Liver (tissue), 3 donors: Measurements from ENCODE around the gene ITIH4.

Experiments
- FOXA1 ChIP-seq: IDR thresholded peaks from 2 replicates; pipeline ENCODE4 v1.6.1; 2016; ENCODE audit warnings: antibody characterized with exemption
- HNF4A ChIP-seq, 2 donors: conservative IDR thresholded peaks; 2 replicates each; pipeline ENCODE4 v1.6.1; 2016; ENCODE audit warnings: antibody characterized with exemption in 2 of 2, mild to moderate bottlenecking in 2 of 2
- JUND ChIP-seq, 2 donors: IDR thresholded peaks; 2 replicates each; pipeline ENCODE4 v1.6.1; 2016; ENCODE audit warnings: antibody characterized with exemption in 2 of 2
- NR2F2 ChIP-seq: IDR thresholded peaks from 2 replicates; pipeline ENCODE4 v1.6.1; 2016; ENCODE audit warnings: antibody characterized with exemption
- RAD21 ChIP-seq, 2 donors: IDR thresholded peaks; 2 replicates each; pipeline ENCODE4 v1.6.1; 2016; ENCODE audit warnings: antibody characterized with exemption in 2 of 2, mild to moderate bottlenecking in 2 of 2
- RXRA ChIP-seq, 2 donors: IDR thresholded peaks; 2 replicates each; pipeline ENCODE4 v1.6.1; 2017 to 2018; ENCODE audit warnings: antibody characterized with exemption in 2 of 2, mild to moderate bottlenecking in 1 of 2
- SP1 ChIP-seq: IDR thresholded peaks from 2 replicates; pipeline ENCODE4 v1.6.1; 2018; ENCODE audit warnings: antibody characterized with exemption, mild to moderate bottlenecking
- TAF1 ChIP-seq: conservative IDR thresholded peaks from 2 replicates; pipeline ENCODE4 v1.6.1; 2016; ENCODE audit warnings: antibody characterized with exemption, mild to moderate bottlenecking
- YY1 ChIP-seq: IDR thresholded peaks from 2 replicates; pipeline ENCODE4 v1.6.1; 2016; ENCODE audit warnings: antibody characterized with exemption, mild to moderate bottlenecking
- TF ChIP-seq, protein P1 (sequence below): IDR thresholded peaks from 2 replicates; pipeline ENCODE4 v1.6.1; 2016; ENCODE audit warnings: antibody characterized with exemption
- TF ChIP-seq, protein P2 (sequence below): fragments of 150-350 bp; IDR thresholded peaks from 2 replicates; pipeline ENCODE4 v1.5.1; 2017; ENCODE audit warnings: improper control_type of control experiment, low read depth, low read length; ENCODE audit not compliant: missing input control
- TF ChIP-seq, protein P3 (sequence below): IDR thresholded peaks from 2 replicates; pipeline ENCODE4 v1.6.1; 2016; ENCODE audit warnings: antibody characterized with exemption, mild to moderate bottlenecking
- TF ChIP-seq, protein P4 (sequence below): IDR thresholded peaks from 2 replicates; pipeline ENCODE4 v1.6.1; 2016; ENCODE audit warnings: antibody characterized with exemption
- donor health status: healthy.
- donor health status: healthy.

DNA sequence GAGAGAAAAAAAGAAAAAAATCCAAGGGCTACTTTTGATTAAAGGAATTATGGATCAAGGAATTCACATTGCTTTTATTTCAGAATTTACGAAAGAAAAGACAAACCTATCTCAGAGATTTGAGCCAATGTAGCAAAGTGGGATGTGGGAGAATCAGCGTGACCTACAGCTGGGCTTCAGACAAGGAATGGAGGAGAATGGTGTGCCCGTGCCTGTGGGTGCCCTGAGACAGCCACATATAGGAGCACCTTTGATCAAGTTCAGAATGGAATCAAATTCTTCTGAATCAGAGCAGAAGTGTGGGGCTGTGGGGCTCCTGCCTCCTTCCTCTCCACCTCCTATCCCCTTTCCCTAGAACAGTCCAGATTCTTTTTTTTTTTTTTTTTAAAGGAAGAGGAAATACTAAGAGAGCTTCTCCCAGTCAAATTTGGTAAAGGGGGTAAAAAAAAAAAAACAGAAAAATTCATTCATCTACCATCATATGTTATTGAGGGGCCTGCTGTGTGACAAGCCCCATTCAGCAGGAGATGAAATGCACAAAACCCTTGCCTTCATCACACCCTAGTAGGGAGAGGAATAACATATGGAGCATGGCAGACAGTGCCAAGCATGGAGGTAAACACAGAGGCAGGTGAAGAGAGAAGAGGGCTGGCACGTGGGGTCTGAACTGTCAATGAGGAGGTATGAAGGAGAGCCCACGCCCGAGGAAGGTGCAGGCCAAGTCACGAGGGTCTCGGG, 29.4 kb upstream of the ITIH4 start:
- TF ChIP-seq, protein P1, sequence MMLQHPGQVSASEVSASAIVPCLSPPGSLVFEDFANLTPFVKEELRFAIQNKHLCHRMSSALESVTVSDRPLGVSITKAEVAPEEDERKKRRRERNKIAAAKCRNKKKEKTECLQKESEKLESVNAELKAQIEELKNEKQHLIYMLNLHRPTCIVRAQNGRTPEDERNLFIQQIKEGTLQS = no peak
- TF ChIP-seq SP1 = no peak
- no peak for TF ChIP-seq JUND (IDR thresholded peaks at IDR 0.05)
- no peak for TF ChIP-seq RAD21 (IDR thresholded peaks at IDR 0.05)
- TF ChIP-seq, protein P2, sequence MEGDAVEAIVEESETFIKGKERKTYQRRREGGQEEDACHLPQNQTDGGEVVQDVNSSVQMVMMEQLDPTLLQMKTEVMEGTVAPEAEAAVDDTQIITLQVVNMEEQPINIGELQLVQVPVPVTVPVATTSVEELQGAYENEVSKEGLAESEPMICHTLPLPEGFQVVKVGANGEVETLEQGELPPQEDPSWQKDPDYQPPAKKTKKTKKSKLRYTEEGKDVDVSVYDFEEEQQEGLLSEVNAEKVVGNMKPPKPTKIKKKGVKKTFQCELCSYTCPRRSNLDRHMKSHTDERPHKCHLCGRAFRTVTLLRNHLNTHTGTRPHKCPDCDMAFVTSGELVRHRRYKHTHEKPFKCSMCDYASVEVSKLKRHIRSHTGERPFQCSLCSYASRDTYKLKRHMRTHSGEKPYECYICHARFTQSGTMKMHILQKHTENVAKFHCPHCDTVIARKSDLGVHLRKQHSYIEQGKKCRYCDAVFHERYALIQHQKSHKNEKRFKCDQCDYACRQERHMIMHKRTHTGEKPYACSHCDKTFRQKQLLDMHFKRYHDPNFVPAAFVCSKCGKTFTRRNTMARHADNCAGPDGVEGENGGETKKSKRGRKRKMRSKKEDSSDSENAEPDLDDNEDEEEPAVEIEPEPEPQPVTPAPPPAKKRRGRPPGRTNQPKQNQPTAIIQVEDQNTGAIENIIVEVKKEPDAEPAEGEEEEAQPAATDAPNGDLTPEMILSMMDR = no peak
- no peak for TF ChIP-seq HNF4A (conservative IDR thresholded peaks at IDR 0.05)
- TF ChIP-seq, protein P3, sequence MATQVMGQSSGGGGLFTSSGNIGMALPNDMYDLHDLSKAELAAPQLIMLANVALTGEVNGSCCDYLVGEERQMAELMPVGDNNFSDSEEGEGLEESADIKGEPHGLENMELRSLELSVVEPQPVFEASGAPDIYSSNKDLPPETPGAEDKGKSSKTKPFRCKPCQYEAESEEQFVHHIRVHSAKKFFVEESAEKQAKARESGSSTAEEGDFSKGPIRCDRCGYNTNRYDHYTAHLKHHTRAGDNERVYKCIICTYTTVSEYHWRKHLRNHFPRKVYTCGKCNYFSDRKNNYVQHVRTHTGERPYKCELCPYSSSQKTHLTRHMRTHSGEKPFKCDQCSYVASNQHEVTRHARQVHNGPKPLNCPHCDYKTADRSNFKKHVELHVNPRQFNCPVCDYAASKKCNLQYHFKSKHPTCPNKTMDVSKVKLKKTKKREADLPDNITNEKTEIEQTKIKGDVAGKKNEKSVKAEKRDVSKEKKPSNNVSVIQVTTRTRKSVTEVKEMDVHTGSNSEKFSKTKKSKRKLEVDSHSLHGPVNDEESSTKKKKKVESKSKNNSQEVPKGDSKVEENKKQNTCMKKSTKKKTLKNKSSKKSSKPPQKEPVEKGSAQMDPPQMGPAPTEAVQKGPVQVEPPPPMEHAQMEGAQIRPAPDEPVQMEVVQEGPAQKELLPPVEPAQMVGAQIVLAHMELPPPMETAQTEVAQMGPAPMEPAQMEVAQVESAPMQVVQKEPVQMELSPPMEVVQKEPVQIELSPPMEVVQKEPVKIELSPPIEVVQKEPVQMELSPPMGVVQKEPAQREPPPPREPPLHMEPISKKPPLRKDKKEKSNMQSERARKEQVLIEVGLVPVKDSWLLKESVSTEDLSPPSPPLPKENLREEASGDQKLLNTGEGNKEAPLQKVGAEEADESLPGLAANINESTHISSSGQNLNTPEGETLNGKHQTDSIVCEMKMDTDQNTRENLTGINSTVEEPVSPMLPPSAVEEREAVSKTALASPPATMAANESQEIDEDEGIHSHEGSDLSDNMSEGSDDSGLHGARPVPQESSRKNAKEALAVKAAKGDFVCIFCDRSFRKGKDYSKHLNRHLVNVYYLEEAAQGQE = no peak
- TF ChIP-seq YY1 = no peak
- TF ChIP-seq NR2F2 = no peak
- TF ChIP-seq, protein P4, sequence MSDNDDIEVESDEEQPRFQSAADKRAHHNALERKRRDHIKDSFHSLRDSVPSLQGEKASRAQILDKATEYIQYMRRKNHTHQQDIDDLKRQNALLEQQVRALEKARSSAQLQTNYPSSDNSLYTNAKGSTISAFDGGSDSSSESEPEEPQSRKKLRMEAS = no peak
- no peak for TF ChIP-seq TAF1
- no peak for TF ChIP-seq RXRA (IDR thresholded peaks at IDR 0.05)
- no peak for TF ChIP-seq FOXA1
